Mesodermal cell (in vitro differentiated cells): ENCODE results near the gene PCNX2.
"Not testable (repeated sequence)": the region's sequence is repeated elsewhere in the genome, so short reads cannot be mapped to it uniquely, and the experiment has no call there.

Experiments used
- H3K27ac ChIP-seq: 2 replicates; pipeline ENCODE4 v1.7.0; 2013; ENCODE audit warnings: mild to moderate bottlenecking, low read depth, low read length, moderate library complexity; ENCODE audit not compliant: severe bottlenecking
- H3K36me3 ChIP-seq: 2 replicates; pipeline ENCODE4 v1.7.1; 2013; ENCODE audit warnings: mild to moderate bottlenecking, low read length, moderate library complexity; ENCODE audit not compliant: control insufficient read depth, insufficient read depth
- H3K4me1 ChIP-seq: one replicate; pipeline ENCODE4 v1.7.1; 2013; ENCODE audit warnings: mild to moderate bottlenecking, low read length; ENCODE audit not compliant: insufficient read depth, control insufficient read depth, poor library complexity, severe bottlenecking
- H3K4me3 ChIP-seq: 2 replicates; pipeline ENCODE4 v1.7.0; 2013; ENCODE audit warnings: low read length, control low read depth, mild to moderate bottlenecking; ENCODE audit not compliant: insufficient read depth, poor library complexity, severe bottlenecking; ENCODE audit errors: extremely low read depth
- H3K9me3 ChIP-seq: 2 replicates; pipeline ENCODE4 v1.7.1; 2013; ENCODE audit warnings: mild to moderate bottlenecking, low read length, moderate library complexity; ENCODE audit not compliant: control insufficient read depth
- WGBS, 2 experiments: methylation state at CpG; one replicate each; pipeline ENCODE4 v1.1.5; 2013; ENCODE audit warnings: missing lambda C conversion rate in 2 of 2; ENCODE audit not compliant: insufficient coverage in 2 of 2; 5-methylcytosine and 5-hydroxymethylcytosine counted together

Gene PCNX2

GRCh38 chr1:233183226-233184020 lies 112.1 kb downstream of the PCNX2 start:
- Histone ChIP-seq H3K36me3 (peaks cover 12% of the 10 kb centered on the region), H3K27ac (peak overlapping the region; percentile 85), H3K4me3 (no peak overlapping the region), H3K9me3 (peaks cover 5% of the 10 kb centered on the region), H3K4me1 (peaks cover 35% of the 10 kb centered on the region)
- 53 to 64% methylated on average over 5 to 6 of the region's 8 CpGs for WGBS, 2 experiments

- Histone ChIP-seq H3K9me3 (peaks cover 14% of the 10 kb centered on the region), H3K27ac (no peak overlapping the region), H3K4me1 (peaks cover 35% of the 10 kb centered on the region), H3K36me3 (peaks cover 21% of the 10 kb centered on the region), H3K4me3 (no peak overlapping the region)
- 96 to 100% methylated on average over 2 of the region's 2 CpGs for WGBS, 2 experiments
These were observed 112.9 kb downstream of the PCNX2 start for GRCh38 chr1:233182587-233182986.

- Histone ChIP-seq H3K27ac (no peak overlapping the region), H3K4me1 (peaks cover 35% of the 10 kb centered on the region), H3K4me3 (no peak overlapping the region), H3K9me3 (peaks cover 21% of the 10 kb centered on the region), H3K36me3 (peaks cover 37% of the 10 kb centered on the region)
- WGBS, 2 experiments = 63 to 70% methylated on average over 6 to 7 of the region's 9 CpGs
These were observed 114.7 kb downstream of the PCNX2 start for GRCh38 chr1:233180641-233181364.

- H3K27ac ChIP-seq = not testable (repeated sequence)
- WGBS, 2 experiments = 75 to 91% methylated on average over 1 of the region's 1 CpG
- H3K36me3 ChIP-seq = peaks cover 39% of the 10 kb centered on the region
These were observed 115.9 kb downstream of the PCNX2 start for GRCh38 chr1:233179638-233180037.

GRCh38 chr1:233172201-233172600 lies 123.3 kb downstream of the PCNX2 start:
- H3K27ac ChIP-seq = no peak overlapping the region
- H3K9me3 ChIP-seq = peaks cover 7% of the 10 kb centered on the region
- WGBS, 2 experiments = 72 to 100% methylated on average over 1 to 2 of the region's 2 CpGs
- no peaks in the 10 kb centered on the region for H3K4me1 ChIP-seq
- H3K36me3 ChIP-seq = peaks cover 24% of the 10 kb centered on the region
- no peak overlapping the region for H3K4me3 ChIP-seq

More at GRCh38 chr1:233179638-233180037, 115.9 kb downstream of the PCNX2 start:
- peaks cover 21% of the 10 kb centered on the region for H3K9me3 ChIP-seq
- H3K4me1 ChIP-seq = peaks cover 35% of the 10 kb centered on the region
- H3K4me3 ChIP-seq = not testable (repeated sequence)

DNA sequence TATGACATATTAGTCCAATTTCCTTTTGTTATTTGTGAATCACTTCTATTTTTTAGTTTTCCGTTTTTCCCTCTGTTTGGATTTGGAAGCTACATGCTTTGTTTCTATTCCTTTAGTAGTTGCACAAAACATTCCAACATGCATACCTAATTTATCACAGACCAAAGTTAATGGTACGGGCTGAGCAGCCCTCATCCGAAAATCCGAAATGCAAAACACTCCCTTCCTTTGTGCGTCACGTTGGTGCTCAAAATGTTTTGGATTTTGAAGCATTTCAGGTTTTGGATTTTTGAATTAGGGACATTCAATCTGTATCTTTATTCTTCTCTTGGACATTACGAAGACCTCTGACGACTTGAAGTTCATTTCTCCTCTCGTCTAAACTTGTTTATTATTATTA lies 124.8 kb downstream of the PCNX2 start:
- no peak overlapping the region for H3K27ac ChIP-seq
- H3K4me3 ChIP-seq = no peak overlapping the region
- 97% methylated on average over 5 of the region's 9 CpGs; no CpG with 5 or more reads in 1 of the 2 experiments for WGBS, 2 experiments
- H3K4me1 ChIP-seq = no peaks in the 10 kb centered on the region
- H3K36me3 ChIP-seq = peaks cover 11% of the 10 kb centered on the region
- H3K9me3 ChIP-seq = peaks cover 3% of the 10 kb centered on the region

DNA sequence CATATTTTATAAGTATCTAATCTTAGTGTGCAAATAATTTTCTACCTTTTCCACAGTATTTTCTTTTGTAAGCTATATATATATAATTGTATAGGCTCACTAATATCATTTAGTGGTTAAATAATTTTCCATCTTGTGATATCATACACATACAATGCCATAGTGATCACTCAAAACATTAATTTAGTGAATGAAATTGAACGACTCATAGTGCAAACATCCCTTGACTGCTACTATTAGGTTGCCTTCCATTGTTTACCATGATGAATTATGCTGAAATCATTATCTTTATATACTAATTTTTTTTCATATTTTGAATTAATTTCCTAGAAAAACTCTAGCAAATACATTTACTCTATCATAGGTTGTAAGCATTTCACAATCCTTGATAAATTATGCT lies 127.1 kb downstream of the PCNX2 start:
- WGBS, 2 experiments = no CpG with 5 or more reads among the region's 1 CpG
- Histone ChIP-seq H3K36me3 (peaks cover 13% of the 10 kb centered on the region), H3K4me3 (no peak overlapping the region), H3K9me3 (peaks cover 10% of the 10 kb centered on the region), H3K4me1 (no peaks in the 10 kb centered on the region), H3K27ac (no peak overlapping the region)

DNA sequence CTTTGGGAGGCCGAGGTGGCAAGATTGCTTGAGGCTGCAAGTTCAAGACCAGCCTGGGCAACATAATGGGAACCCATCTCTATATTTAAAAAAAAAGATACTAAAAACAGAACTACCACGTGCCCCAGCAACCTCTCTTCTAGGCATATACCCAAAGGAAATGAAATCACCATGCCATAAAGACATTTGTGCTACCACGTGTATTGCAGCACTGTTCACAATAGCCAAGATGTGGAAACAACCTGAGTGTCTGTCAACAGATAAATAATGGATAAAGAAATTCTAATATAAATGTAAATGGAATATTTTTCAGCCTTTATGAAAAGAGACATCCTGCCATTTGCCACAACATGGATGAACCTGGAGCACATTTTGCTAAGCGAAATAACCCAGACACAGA lies 128.6 kb downstream of the PCNX2 start:
- Histone ChIP-seq H3K9me3 (peaks cover 10% of the 10 kb centered on the region), H3K27ac (no peak overlapping the region), H3K4me1 (no peaks in the 10 kb centered on the region), H3K4me3 (no peak overlapping the region), H3K36me3 (peaks cover 6% of the 10 kb centered on the region)
- 81 to 93% methylated on average over 3 to 4 of the region's 4 CpGs for WGBS, 2 experiments

DNA sequence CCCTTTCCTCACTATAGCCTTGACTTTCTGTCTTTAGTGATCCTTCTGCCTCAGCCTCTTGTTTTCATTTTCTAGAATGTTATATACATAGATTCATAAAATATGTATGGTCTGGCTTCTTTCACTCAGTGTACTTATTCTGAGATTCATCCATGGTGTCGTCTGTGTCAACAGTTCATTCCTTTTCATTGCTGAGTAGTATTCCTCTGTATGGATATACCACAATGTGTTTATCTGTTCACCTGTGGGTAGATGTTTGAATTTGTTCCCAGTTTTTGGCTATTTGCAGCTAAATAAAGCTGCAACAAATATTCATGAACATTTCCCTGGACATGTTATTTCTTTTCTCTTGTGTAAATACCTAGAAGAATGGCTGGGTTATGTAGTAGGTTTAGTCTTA lies 131.8 kb downstream of the PCNX2 start:
- H3K9me3 ChIP-seq = peaks cover 7% of the 10 kb centered on the region
- WGBS, 2 experiments = no CpG with 5 or more reads among the region's 1 CpG
- no peak overlapping the region for H3K4me3 ChIP-seq
- H3K27ac ChIP-seq = no peak overlapping the region
- H3K4me1 ChIP-seq = no peaks in the 10 kb centered on the region
- H3K36me3 ChIP-seq = peaks cover 6% of the 10 kb centered on the region

DNA sequence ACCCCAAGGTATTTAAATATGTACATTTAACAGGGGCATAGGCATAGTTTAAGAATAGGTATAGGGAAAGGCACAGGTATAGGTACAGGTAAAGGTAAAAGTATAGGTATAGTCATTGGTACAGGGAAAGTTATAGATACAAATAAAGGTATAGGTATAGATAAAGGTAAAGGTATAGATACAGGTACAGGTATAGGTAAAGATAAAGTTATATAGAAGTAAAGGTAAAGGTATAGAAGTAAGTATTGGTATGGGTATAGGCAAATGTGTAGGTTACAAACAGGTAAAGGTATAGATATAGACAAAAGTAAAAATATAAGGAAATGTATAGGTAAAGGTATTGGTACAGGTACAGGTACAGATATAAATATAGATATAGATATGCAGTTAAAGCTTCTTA lies 137.2 kb downstream of the PCNX2 start:
- Histone ChIP-seq H3K9me3 (no peaks in the 10 kb centered on the region), H3K36me3 (peaks cover 3% of the 10 kb centered on the region), H3K27ac (no peak overlapping the region), H3K4me3 (no peak overlapping the region), H3K4me1 (no peaks in the 10 kb centered on the region)

DNA sequence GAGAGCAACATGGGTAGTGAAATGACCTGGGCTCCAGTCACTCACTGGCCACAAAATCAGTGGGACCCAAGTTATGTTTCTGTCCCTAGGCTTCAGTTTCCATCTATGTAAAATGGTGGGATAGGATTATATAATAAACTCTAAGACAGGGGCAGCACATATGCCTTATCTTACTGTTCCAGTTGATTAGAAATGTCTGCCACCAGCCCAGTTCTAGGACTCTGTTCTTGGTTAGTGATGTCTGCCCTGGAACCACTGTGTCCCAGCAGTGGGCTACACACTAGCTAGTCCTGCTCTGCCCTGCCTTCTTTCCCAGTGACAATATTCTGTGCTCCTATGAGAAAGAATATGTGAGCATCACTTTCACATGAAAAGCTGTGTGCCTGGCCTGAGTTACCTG lies 138.3 kb downstream of the PCNX2 start:
- no peak overlapping the region for H3K4me3 ChIP-seq
- H3K36me3 ChIP-seq = peaks cover 7% of the 10 kb centered on the region
- H3K9me3 ChIP-seq = no peaks in the 10 kb centered on the region

More for the DNA sequence above, 138.3 kb downstream of the PCNX2 start:
- Histone ChIP-seq H3K27ac (no peak overlapping the region), H3K4me1 (no peaks in the 10 kb centered on the region)
